ENCODE results near the gene HOXA10.

The HOXA10 gene

GRCh38 chr7:27128776-27129728 lies 45.1 kb downstream of the HOXA10 start:
- no peak overlapping the region for H2AFZ ChIP-seq
- peak overlapping the region; percentile 16 for H3K27ac ChIP-seq
- H3K27me3 ChIP-seq (ENCODE audit: control insufficient read depth, insufficient read depth, low read length): no peaks in the 10 kb centered on the region
- TF ChIP-seq, protein P1, sequence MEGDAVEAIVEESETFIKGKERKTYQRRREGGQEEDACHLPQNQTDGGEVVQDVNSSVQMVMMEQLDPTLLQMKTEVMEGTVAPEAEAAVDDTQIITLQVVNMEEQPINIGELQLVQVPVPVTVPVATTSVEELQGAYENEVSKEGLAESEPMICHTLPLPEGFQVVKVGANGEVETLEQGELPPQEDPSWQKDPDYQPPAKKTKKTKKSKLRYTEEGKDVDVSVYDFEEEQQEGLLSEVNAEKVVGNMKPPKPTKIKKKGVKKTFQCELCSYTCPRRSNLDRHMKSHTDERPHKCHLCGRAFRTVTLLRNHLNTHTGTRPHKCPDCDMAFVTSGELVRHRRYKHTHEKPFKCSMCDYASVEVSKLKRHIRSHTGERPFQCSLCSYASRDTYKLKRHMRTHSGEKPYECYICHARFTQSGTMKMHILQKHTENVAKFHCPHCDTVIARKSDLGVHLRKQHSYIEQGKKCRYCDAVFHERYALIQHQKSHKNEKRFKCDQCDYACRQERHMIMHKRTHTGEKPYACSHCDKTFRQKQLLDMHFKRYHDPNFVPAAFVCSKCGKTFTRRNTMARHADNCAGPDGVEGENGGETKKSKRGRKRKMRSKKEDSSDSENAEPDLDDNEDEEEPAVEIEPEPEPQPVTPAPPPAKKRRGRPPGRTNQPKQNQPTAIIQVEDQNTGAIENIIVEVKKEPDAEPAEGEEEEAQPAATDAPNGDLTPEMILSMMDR (IDR thresholded peaks at IDR 0.05): no peak
- peak overlapping the region; percentile 88 for H3K4me3 ChIP-seq (ENCODE audit: low read depth, low read length)
- no peaks in the 10 kb centered on the region for H3K4me1 ChIP-seq
- H3K36me3 ChIP-seq (ENCODE audit: control insufficient read depth, insufficient read depth, low read length): no peaks in the 10 kb centered on the region
- H3K79me2 ChIP-seq: no peaks in the 10 kb centered on the region
- no peak overlapping the region for H3K9ac ChIP-seq
- no peaks in the 10 kb centered on the region for H3K9me3 ChIP-seq (ENCODE audit: control insufficient read depth, low read length)
- H3K4me2 ChIP-seq (ENCODE audit: low read length): peak overlapping the region; percentile 97

DNA sequence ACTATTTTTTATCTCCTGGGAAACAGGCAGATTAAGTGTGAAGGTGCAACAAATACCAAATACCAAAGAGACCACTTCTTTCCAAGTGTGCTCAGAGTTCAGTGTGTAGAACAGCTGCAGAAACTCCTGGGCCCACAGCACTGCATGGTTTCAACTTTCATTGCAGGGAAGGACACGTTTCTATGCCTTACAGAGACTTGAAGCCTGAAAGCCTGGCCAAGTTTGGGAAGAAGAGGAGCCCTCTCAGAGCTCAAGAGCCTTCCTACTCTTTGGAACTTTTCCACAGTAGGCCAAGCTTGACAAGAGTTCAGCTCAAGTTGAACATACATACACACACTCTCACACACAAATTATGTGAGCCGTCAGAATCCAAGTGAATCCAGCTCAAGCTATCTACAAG lies 46.1 kb downstream of the HOXA10 start:
- Histone ChIP-seq H3K4me2 (ENCODE audit: low read length) (peak overlapping the region; percentile 97), H3K79me2 (no peaks in the 10 kb centered on the region), H2AFZ (no peak overlapping the region), H3K27ac (no peak overlapping the region), H3K9ac (no peak overlapping the region), H3K27me3 (ENCODE audit: control insufficient read depth, insufficient read depth, low read length) (no peaks in the 10 kb centered on the region), H3K4me3 (ENCODE audit: low read depth, low read length) (peak overlapping the region; percentile 88), H3K9me3 (ENCODE audit: control insufficient read depth, low read length) (no peaks in the 10 kb centered on the region), H3K4me1 (no peaks in the 10 kb centered on the region), H3K36me3 (ENCODE audit: control insufficient read depth, insufficient read depth, low read length) (no peaks in the 10 kb centered on the region)
- TF ChIP-seq, protein P1 (IDR thresholded peaks at IDR 0.05): no peak

DNA sequence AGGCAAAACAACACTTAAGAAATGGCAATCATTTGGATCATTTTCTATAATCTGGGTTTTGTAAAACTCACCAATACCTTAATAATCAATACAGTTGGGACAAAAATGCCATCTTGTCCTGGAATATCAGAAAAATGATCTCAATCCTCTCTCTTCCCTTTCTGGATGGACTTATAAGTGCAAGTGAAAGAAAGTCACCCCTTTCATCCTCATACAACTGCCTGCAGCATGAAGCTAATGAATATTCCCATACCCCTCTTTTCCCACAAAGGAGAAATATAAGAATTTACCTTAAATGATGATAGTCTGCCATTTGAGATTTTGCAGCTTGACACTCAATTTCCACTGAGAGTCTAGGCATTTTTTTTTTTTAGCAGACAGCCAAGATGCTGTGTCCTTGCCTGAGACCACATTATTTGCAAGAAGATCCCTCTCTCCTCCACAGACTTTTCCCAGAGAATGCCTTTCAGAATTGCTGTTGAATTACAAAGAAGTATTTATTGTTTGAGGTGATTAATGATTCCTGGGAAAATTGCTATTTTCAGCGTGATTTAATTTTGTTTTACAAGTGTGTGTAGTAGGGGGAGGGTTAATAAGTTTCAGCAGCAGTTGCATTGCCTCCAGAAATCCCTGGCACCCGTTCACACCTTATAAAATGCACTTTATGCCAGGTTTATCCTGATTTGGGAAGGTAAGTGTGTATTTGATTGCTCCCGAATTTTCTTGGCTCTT lies 47.4 kb downstream of the HOXA10 start:
- TF ChIP-seq, protein P1 (IDR thresholded peaks at IDR 0.05): no peak
- H3K9me3 ChIP-seq (ENCODE audit: control insufficient read depth, low read length): no peaks in the 10 kb centered on the region
- no peaks in the 10 kb centered on the region for H3K4me1 ChIP-seq
- H3K27me3 ChIP-seq (ENCODE audit: control insufficient read depth, insufficient read depth, low read length): no peaks in the 10 kb centered on the region
- H2AFZ ChIP-seq: no peak overlapping the region
- H3K27ac ChIP-seq: no peak overlapping the region
- peak overlapping the region; percentile 97 for H3K4me2 ChIP-seq (ENCODE audit: low read length)
- no peak overlapping the region for H3K9ac ChIP-seq
- no peaks in the 10 kb centered on the region for H3K36me3 ChIP-seq (ENCODE audit: control insufficient read depth, insufficient read depth, low read length)
- H3K79me2 ChIP-seq: no peaks in the 10 kb centered on the region
- no peak overlapping the region for H3K4me3 ChIP-seq (ENCODE audit: low read depth, low read length)

DNA sequence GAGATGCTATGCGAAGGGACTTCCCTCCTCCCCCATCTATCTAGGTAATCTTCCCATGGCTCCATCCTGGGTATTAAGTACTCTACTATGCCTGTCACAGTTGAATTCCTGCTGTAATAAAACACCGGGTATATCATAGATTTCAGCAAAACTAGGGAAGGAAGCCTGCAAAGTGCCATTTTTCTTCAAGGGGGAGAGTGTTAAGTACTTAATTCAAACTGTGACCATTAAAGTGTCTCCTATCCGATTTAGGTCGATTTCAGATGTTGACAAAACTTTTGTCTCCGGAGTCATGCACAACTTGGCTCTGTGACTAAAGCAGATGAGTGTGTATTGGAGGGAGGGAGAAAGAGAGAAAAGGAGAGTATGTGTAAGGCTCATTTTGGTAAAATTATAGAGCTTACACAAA lies 48.1 kb downstream of the HOXA10 start:
- no peaks in the 10 kb centered on the region for H3K27me3 ChIP-seq (ENCODE audit: control insufficient read depth, insufficient read depth, low read length)
- H3K4me2 ChIP-seq (ENCODE audit: low read length): peak overlapping the region; percentile 49
- no peak overlapping the region for H3K27ac ChIP-seq
- no peaks in the 10 kb centered on the region for H3K9me3 ChIP-seq (ENCODE audit: control insufficient read depth, low read length)
- no peak overlapping the region for H3K4me3 ChIP-seq (ENCODE audit: low read depth, low read length)
- H3K4me1 ChIP-seq: no peaks in the 10 kb centered on the region
- TF ChIP-seq, protein P1 (IDR thresholded peaks at IDR 0.05): no peak
- no peaks in the 10 kb centered on the region for H3K36me3 ChIP-seq (ENCODE audit: control insufficient read depth, insufficient read depth, low read length)
- no peaks in the 10 kb centered on the region for H3K79me2 ChIP-seq
- no peak overlapping the region for H3K9ac ChIP-seq
- no peak overlapping the region for H2AFZ ChIP-seq

All from parathyroid adenoma (tissue), 2 donors.